Stimulated activated CD4-positive, alpha-beta T cell treated with anti-CD3 and anti-CD28 coated beads, Interleukin-4, amount 100 ng/mL, for 48 hours (primary cell): ENCODE measurements around the gene BRIP1.
"Not testable (repeated sequence)": the region's sequence is repeated elsewhere in the genome, so short reads cannot be mapped to it uniquely, and the experiment has no call there.

Experiments used
- DNase-seq, 2 donors: peaks; one replicate each; pipeline ENCODE4 v3.0.0-alpha.2; 2020; ENCODE audit warnings: low read depth in 2 of 2

BRIP1 gene

GRCh38 chr17:61862975-61863800 lies at the start of gene BRIP1:
TSS of gene BRIP1 (minus strand) at chr17:61863528. CDS start at chr17:61861539, 1,989 bp downstream.
- peak; percentile 85 to 89 for DNase-seq

- no peak for DNase-seq
Measured at GRCh38 chr17:61908292-61909037, 45.1 kb upstream of the BRIP1 start.

GRCh38 chr17:61907361-61907760 lies 44.0 kb upstream of the BRIP1 start:
- no peak for DNase-seq

- DNase-seq = no peak
Measured at GRCh38 chr17:61904094-61904710, 40.9 kb upstream of the BRIP1 start.

- DNase-seq = no peak
Measured at GRCh38 chr17:61903251-61903650, 39.9 kb upstream of the BRIP1 start.

GRCh38 chr17:61897548-61898180 lies 34.3 kb upstream of the BRIP1 start:
- no peak for DNase-seq

- no peak for DNase-seq
Measured at GRCh38 chr17:61895391-61895790, 32.1 kb upstream of the BRIP1 start.

- not testable (repeated sequence) for DNase-seq
Measured at GRCh38 chr17:61894310-61894709, 31.0 kb upstream of the BRIP1 start.

GRCh38 chr17:61887733-61888132 lies 24.4 kb upstream of the BRIP1 start:
- DNase-seq = not testable (repeated sequence)

GRCh38 chr17:61885865-61886264 lies 22.5 kb upstream of the BRIP1 start:
- not testable (repeated sequence) for DNase-seq

- DNase-seq = no peak
Measured at GRCh38 chr17:61884864-61885263, 21.5 kb upstream of the BRIP1 start.

GRCh38 chr17:61880589-61881102 lies 17.3 kb upstream of the BRIP1 start:
- DNase-seq = no peak

GRCh38 chr17:61878984-61879612 lies 15.8 kb upstream of the BRIP1 start:
- DNase-seq = no peak

- DNase-seq = no peak
Measured at GRCh38 chr17:61878520-61878919, 15.2 kb upstream of the BRIP1 start.

GRCh38 chr17:61877837-61878236 lies 14.5 kb upstream of the BRIP1 start:
- DNase-seq = no peak

- no peak for DNase-seq
Measured at GRCh38 chr17:61875804-61876203, 12.5 kb upstream of the BRIP1 start.

- DNase-seq = no peak
Measured at GRCh38 chr17:61875285-61875684, 12.0 kb upstream of the BRIP1 start.

- DNase-seq = no peak
Measured at GRCh38 chr17:61874075-61874474, 10.7 kb upstream of the BRIP1 start.

GRCh38 chr17:61872099-61872498 lies 8.8 kb upstream of the BRIP1 start:
- DNase-seq = no peak

GRCh38 chr17:61869138-61869537 lies 5.8 kb upstream of the BRIP1 start:
- no peak for DNase-seq

GRCh38 chr17:61868074-61868473 lies 4.7 kb upstream of the BRIP1 start:
- DNase-seq = no peak
